Measurements from ENCODE around the gene VSIG10L.

Gene VSIG10L

DNA sequence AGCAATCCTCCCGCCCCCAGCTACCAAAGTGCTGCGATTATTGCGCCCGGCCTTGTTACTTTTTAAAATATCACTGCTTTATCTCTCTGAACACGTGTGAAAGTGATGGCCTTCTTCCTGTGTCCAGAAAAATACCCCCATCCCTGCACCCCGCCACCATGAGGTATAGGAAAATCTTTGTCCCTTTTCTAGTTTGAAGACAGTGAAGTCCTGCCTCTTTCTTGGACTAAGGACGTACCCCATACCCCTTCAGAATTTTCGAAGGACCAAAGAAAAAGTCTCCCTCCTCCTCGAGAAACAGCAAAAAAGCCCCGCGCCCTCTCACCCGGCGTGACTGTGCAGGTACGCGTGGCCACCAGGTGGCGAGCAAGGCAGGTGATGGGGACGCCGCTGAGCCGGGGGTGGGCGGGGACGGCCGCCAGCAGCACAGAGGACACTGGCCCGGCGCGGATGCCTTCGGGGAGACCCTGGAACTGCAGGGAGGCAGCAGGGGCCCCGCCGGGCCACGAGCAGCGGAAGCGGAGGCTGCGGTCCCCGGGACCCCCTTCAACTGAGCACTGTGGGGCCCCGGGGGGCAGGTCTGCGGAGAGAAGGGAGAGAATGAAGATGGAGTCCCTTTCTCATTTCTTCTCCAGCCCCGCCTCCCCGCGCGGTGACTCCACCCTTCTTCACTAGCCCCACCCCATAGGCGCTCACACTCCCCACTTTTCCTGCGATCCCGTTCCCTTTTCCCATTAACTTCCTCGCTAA is 3.2 kb downstream of the VSIG10L start:
- no peaks in the 10 kb centered on the region for H3K9me3 ChIP-seq (ENCODE audit: control insufficient read depth in 2 of 2, low read length in 2 of 2)
- no peaks in the 10 kb centered on the region for H3K36me3 ChIP-seq (ENCODE audit: control insufficient read depth in 2 of 2, insufficient read depth in 2 of 2, low read length in 2 of 2)
- H3K27me3 ChIP-seq (ENCODE audit: control insufficient read depth in 2 of 2, insufficient read depth in 2 of 2, low read length in 2 of 2) = no peaks in the 10 kb centered on the region
- H3K27ac ChIP-seq (ENCODE audit: low read depth in 2 of 2, low read length in 2 of 2) = peak overlapping the region; percentile 56 to 83
- H3K9ac ChIP-seq (ENCODE audit: low read depth in 1 of 2, low read length in 2 of 2) = peak overlapping the region; percentile 24 to 40
- peak overlapping the region; percentile 72 to 80 for H3K4me3 ChIP-seq (ENCODE audit: low read length in 2 of 2)
- peaks cover 5 to 10% of the 10 kb centered on the region in 2 donors for H3K4me1 ChIP-seq (ENCODE audit: control insufficient read depth in 2 of 2, insufficient read depth in 2 of 2, low read length in 2 of 2)

DNA sequence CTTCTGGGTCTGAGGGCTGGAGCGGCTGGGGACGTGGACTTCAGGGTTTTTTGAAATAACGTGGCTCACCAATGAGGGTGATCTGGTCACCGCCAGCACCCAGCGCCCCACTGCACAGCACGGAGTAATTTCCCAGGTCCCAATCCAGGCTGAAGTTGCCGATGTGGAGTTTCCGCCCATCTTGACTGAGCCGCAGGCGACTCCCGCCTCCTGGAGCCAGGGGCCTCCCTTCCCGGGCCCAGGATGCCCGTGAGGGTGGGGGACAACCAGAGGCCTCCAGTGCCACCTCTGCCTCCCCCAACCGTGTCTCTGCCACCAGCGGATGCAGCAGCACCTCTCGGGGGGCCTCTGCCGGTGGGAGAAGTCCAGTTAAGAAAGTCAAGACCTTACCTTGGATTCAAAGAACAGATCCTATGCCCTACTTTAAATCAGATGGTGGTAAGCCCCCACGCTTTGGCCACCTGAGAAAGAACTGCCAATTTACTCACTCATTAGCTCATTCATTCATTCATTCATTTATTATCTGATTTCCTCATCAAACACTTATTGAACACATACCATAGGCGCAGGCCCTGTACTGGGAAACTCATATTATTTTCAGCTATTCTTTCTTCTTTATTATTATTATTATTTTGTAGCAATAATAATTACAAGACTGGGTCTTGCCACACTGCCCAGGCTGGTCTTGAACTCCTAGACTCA is 3.9 kb downstream of the VSIG10L start:
- Histone ChIP-seq H3K27me3 (ENCODE audit: control insufficient read depth in 2 of 2, insufficient read depth in 2 of 2, low read length in 2 of 2) (no peaks in the 10 kb centered on the region), H3K9me3 (ENCODE audit: control insufficient read depth in 2 of 2, low read length in 2 of 2) (no peaks in the 10 kb centered on the region), H3K4me1 (ENCODE audit: control insufficient read depth in 2 of 2, insufficient read depth in 2 of 2, low read length in 2 of 2) (peaks cover 5 to 10% of the 10 kb centered on the region in 2 donors), H3K36me3 (ENCODE audit: control insufficient read depth in 2 of 2, insufficient read depth in 2 of 2, low read length in 2 of 2) (no peaks in the 10 kb centered on the region), H3K27ac (ENCODE audit: low read depth in 2 of 2, low read length in 2 of 2) (no peak overlapping the region), H3K9ac (ENCODE audit: low read depth in 1 of 2, low read length in 2 of 2) (no peak overlapping the region), H3K4me3 (ENCODE audit: low read length in 2 of 2) (no peak overlapping the region)

DNA sequence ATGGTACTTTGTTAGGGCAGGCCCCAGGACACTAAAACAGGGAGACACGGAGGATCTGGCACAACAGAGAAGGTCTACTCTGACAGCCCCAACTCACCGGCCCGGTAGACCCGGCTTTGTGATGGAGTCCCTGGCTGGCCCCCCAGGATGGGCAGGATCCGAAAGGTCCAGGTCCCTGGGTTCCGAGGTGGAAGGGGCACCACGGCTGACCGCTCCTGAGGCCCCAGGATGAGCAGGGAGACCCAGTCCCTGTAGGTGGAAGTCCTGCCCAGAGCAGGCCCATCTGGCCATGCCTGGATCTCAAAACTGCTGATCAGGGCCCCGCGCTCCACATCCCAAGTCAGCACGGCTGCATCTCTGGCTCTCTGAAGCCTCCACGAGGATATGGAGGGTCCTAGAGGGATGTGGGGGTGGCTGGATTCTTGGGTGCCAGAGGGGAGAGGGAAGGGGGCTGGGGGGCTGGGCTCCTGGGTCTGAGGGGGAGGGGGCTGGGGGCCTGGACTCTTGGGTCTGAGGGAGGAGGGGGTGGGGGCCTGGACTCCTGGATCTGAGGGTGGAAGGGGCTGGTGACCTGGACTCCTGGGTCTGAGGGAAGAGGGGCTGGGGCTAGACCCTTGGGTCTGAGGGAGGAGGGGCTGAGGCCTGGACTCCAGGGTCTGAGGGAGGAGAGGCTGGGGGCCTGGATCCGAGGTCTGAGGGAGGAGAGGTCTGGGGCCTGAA is 4.6 kb downstream of the VSIG10L start:
- H3K9me3 ChIP-seq (ENCODE audit: control insufficient read depth in 2 of 2, low read length in 2 of 2) = no peaks in the 10 kb centered on the region
- no peaks in the 10 kb centered on the region for H3K36me3 ChIP-seq (ENCODE audit: control insufficient read depth in 2 of 2, insufficient read depth in 2 of 2, low read length in 2 of 2)
- no peaks in the 10 kb centered on the region for H3K27me3 ChIP-seq (ENCODE audit: control insufficient read depth in 2 of 2, insufficient read depth in 2 of 2, low read length in 2 of 2)
- no peak overlapping the region for H3K4me3 ChIP-seq (ENCODE audit: low read length in 2 of 2)
- no peak overlapping the region for H3K9ac ChIP-seq (ENCODE audit: low read depth in 1 of 2, low read length in 2 of 2)
- peaks cover 5 to 10% of the 10 kb centered on the region in 2 donors for H3K4me1 ChIP-seq (ENCODE audit: control insufficient read depth in 2 of 2, insufficient read depth in 2 of 2, low read length in 2 of 2)
- H3K27ac ChIP-seq (ENCODE audit: low read depth in 2 of 2, low read length in 2 of 2) = no peak overlapping the region

DNA sequence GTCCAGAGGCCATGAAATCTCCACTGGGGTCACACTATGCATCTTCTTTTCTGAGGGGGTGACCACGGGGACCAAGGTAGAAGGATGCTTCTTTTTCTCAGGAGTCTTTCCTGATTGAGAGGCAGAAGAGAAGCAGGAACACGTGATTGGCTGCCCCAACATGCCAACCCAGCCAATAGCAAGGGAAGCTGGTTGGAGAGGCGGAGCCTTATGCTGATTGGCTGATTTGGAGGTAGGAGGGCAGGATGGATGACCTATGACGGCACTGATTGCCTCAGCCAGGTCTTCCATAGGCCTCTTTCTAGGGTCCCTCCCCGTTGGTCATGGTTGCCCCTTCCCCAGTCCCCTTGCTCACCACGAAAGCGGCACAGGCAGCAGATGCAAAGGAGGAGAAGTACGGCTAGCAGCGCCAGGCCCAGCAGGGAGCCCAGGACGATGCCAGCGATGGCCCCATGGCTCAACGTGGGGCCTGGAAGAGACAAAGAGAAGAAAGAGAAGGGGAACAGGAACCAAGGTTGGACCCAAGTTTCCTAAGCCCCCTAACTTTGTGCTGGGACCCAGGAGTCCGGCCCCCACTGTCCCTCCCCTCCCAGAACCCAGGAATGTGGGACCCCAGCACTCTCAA is 8.0 kb downstream of the VSIG10L start:
- no peak overlapping the region for H3K27ac ChIP-seq (ENCODE audit: low read depth in 2 of 2, low read length in 2 of 2)
- H3K4me1 ChIP-seq (ENCODE audit: control insufficient read depth in 2 of 2, insufficient read depth in 2 of 2, low read length in 2 of 2) = peaks cover 0 to 2% of the 10 kb centered on the region in 2 donors
- H3K9ac ChIP-seq (ENCODE audit: low read depth in 1 of 2, low read length in 2 of 2) = no peak overlapping the region
- H3K27me3 ChIP-seq (ENCODE audit: control insufficient read depth in 2 of 2, insufficient read depth in 2 of 2, low read length in 2 of 2) = no peaks in the 10 kb centered on the region
- no peak overlapping the region for H3K4me3 ChIP-seq (ENCODE audit: low read length in 2 of 2)
- no peaks in the 10 kb centered on the region for H3K9me3 ChIP-seq (ENCODE audit: control insufficient read depth in 2 of 2, low read length in 2 of 2)
- H3K36me3 ChIP-seq (ENCODE audit: control insufficient read depth in 2 of 2, insufficient read depth in 2 of 2, low read length in 2 of 2) = no peaks in the 10 kb centered on the region

DNA sequence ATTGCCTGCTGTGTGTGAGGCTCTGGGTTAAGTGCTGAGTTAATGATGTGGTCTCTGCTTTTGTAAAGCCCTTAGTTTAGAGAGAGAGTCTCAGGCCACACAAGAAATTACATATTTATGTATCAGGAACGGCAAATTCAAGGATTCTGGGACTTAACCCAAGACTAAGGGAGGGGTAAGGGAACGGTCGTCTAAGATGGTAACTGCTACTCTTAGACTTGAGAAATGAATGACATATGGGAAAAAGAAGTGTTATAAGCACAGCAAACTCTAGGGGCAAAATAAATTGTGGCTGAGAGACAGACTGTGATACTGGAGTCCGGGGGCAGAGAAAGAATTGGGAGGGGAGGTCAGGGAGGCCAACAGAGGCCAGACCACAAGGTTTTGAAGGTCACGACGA is 10.2 kb downstream of the VSIG10L start:
- Histone ChIP-seq H3K36me3 (ENCODE audit: control insufficient read depth in 2 of 2, insufficient read depth in 2 of 2, low read length in 2 of 2) (no peaks in the 10 kb centered on the region), H3K4me1 (ENCODE audit: control insufficient read depth in 2 of 2, insufficient read depth in 2 of 2, low read length in 2 of 2) (peaks cover 0 to 4% of the 10 kb centered on the region in 2 donors), H3K27ac (ENCODE audit: low read depth in 2 of 2, low read length in 2 of 2) (no peak overlapping the region), H3K4me3 (ENCODE audit: low read length in 2 of 2) (no peak overlapping the region), H3K9ac (ENCODE audit: low read depth in 1 of 2, low read length in 2 of 2) (no peak overlapping the region), H3K9me3 (ENCODE audit: control insufficient read depth in 2 of 2, low read length in 2 of 2) (no peaks in the 10 kb centered on the region), H3K27me3 (ENCODE audit: control insufficient read depth in 2 of 2, insufficient read depth in 2 of 2, low read length in 2 of 2) (peaks cover 6 to 8% of the 10 kb centered on the region in 2 donors)

DNA sequence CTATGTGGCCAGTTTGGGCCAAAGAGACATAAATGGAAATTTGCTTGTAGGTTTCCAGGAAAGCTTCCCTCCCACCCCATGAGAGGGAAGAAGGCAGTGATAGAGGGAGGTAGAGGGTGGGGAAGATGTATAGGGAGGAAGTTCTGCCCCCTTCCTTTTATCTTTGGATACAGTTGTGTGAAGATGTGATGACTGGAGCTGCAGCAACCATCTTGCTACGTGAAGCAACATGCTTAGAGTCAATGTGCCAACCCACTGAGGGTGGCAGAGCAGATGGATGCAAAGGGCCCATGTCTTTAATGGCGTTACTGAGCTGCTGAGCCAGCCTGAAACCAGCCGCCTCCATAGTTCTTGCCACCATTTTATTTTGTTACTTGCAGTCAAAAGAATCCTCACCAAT is 10.7 kb downstream of the VSIG10L start:
- peaks cover 0 to 4% of the 10 kb centered on the region in 2 donors for H3K4me1 ChIP-seq (ENCODE audit: control insufficient read depth in 2 of 2, insufficient read depth in 2 of 2, low read length in 2 of 2)
- H3K9me3 ChIP-seq (ENCODE audit: control insufficient read depth in 2 of 2, low read length in 2 of 2) = no peaks in the 10 kb centered on the region
- H3K27me3 ChIP-seq (ENCODE audit: control insufficient read depth in 2 of 2, insufficient read depth in 2 of 2, low read length in 2 of 2) = peaks cover 6 to 8% of the 10 kb centered on the region in 2 donors
- H3K4me3 ChIP-seq (ENCODE audit: low read length in 2 of 2) = no peak overlapping the region
- H3K36me3 ChIP-seq (ENCODE audit: control insufficient read depth in 2 of 2, insufficient read depth in 2 of 2, low read length in 2 of 2) = no peaks in the 10 kb centered on the region
- no peak overlapping the region for H3K9ac ChIP-seq (ENCODE audit: low read depth in 1 of 2, low read length in 2 of 2)
- no peak overlapping the region for H3K27ac ChIP-seq (ENCODE audit: low read depth in 2 of 2, low read length in 2 of 2)

DNA sequence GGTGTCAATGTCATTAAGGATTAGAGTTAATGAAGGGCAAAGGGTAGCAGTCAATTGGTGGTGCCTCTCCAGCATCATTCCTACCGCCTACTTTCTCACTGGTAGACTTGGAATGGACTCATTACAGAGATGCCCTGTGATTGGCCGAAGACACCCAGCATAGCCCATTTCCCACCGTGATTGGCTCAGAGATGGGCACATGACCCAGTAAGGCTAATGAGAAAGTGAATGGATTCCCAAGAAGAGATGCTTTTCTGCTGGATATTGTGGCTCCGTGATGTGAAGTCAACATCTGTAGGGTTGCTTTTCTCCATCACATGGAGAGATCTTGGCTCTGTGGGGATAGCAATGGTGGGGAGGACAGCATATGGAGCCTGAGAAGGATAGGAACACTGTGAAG is 11.6 kb downstream of the VSIG10L start:
- H3K9ac ChIP-seq (ENCODE audit: low read depth in 1 of 2, low read length in 2 of 2) = no peak overlapping the region
- no peak overlapping the region for H3K27ac ChIP-seq (ENCODE audit: low read depth in 2 of 2, low read length in 2 of 2)
- H3K4me1 ChIP-seq (ENCODE audit: control insufficient read depth in 2 of 2, insufficient read depth in 2 of 2, low read length in 2 of 2) = peaks cover 0 to 4% of the 10 kb centered on the region in 2 donors
- H3K36me3 ChIP-seq (ENCODE audit: control insufficient read depth in 2 of 2, insufficient read depth in 2 of 2, low read length in 2 of 2) = no peaks in the 10 kb centered on the region
- H3K27me3 ChIP-seq (ENCODE audit: control insufficient read depth in 2 of 2, insufficient read depth in 2 of 2, low read length in 2 of 2) = peaks cover 6 to 8% of the 10 kb centered on the region in 2 donors
- H3K9me3 ChIP-seq (ENCODE audit: control insufficient read depth in 2 of 2, low read length in 2 of 2) = no peaks in the 10 kb centered on the region
- no peak overlapping the region for H3K4me3 ChIP-seq (ENCODE audit: low read length in 2 of 2)

DNA sequence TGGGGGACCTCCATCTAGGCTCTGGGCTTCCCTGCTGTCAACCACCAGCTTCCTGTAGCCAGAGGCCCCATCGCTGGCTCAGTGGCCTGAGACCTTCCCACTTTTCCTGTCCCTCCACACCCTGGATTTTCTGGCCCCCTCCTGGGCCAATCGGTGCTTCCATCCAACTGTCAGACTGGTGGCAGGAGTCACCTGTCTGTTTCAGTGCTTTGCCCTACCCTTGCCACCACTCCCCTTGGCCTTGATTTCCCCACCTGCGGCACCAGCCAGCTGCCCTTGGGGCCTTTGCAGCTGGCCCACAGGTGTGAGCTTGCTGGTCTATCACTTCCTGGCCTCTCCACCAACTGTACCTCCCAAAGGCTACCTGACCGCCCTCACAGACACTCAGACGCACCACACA is 12.5 kb downstream of the VSIG10L start:
- no peaks in the 10 kb centered on the region for H3K9me3 ChIP-seq (ENCODE audit: control insufficient read depth in 2 of 2, low read length in 2 of 2)
- H3K27ac ChIP-seq (ENCODE audit: low read depth in 2 of 2, low read length in 2 of 2) = no peak overlapping the region
- peaks cover 6 to 8% of the 10 kb centered on the region in 2 donors for H3K27me3 ChIP-seq (ENCODE audit: control insufficient read depth in 2 of 2, insufficient read depth in 2 of 2, low read length in 2 of 2)

DNA sequence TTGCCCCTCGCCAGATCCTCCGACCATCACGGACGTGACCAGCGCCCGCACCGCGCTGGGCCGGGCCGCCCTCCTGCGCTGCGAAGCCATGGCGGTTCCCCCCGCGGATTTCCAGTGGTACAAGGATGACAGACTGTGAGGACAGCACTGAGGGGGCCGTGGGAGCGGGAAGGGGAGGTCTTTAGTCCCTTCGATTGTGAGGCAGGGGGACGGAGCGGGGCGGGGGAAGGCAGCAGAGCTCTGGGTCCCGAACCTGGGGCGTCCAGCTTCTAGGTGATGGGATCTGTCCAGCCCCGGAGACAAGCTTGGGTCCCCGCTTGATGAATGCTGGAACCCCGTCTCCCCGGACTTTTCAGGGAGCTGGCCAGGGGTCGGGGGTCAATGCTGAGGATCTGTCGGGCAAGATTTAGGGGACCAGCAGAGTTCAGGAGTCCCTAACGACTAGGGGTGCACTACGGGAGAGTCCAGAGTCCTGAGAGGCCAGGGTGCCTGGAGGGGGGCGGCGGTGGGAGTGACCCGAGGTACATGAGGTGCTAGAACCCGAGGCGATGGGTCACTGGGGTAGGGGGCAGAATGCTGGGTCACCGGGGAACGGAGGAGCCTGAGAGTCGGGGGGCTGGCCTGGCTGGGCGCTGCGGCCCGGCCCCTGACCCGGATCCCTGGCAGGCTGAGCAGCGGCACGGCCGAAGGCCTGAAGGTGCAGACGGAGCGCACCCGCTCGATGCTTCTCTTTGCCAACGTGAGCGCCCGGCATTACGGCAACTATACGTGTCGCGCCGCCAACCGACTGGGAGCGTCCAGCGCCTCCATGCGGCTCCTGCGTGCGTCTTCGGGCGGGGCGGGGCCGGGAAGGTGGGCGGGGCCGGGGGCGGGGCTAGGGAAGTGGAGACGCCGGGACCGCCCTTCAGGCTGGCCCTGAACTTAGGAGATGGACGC is 14.6 kb downstream of the VSIG10L start:
- Histone ChIP-seq H3K27ac (ENCODE audit: low read depth in 2 of 2, low read length in 2 of 2) (no peak overlapping the region), H3K4me1 (ENCODE audit: control insufficient read depth in 2 of 2, insufficient read depth in 2 of 2, low read length in 2 of 2) (peaks cover 0 to 4% of the 10 kb centered on the region in 2 donors), H3K4me3 (ENCODE audit: low read length in 2 of 2) (no peak overlapping the region), H3K36me3 (ENCODE audit: control insufficient read depth in 2 of 2, insufficient read depth in 2 of 2, low read length in 2 of 2) (no peaks in the 10 kb centered on the region), H3K9me3 (ENCODE audit: control insufficient read depth in 2 of 2, low read length in 2 of 2) (no peaks in the 10 kb centered on the region), H3K9ac (ENCODE audit: low read depth in 1 of 2, low read length in 2 of 2) (no peak overlapping the region), H3K27me3 (ENCODE audit: control insufficient read depth in 2 of 2, insufficient read depth in 2 of 2, low read length in 2 of 2) (peaks cover 6 to 8% of the 10 kb centered on the region in 2 donors)

More for the DNA sequence above, 12.5 kb downstream of the VSIG10L start:
- no peak overlapping the region for H3K9ac ChIP-seq (ENCODE audit: low read depth in 1 of 2, low read length in 2 of 2)
- no peak overlapping the region for H3K4me3 ChIP-seq (ENCODE audit: low read length in 2 of 2)
- no peaks in the 10 kb centered on the region for H3K36me3 ChIP-seq (ENCODE audit: control insufficient read depth in 2 of 2, insufficient read depth in 2 of 2, low read length in 2 of 2)
- H3K4me1 ChIP-seq (ENCODE audit: control insufficient read depth in 2 of 2, insufficient read depth in 2 of 2, low read length in 2 of 2) = peaks cover 0 to 4% of the 10 kb centered on the region in 2 donors

All from mucosa of rectum (tissue), 2 donors.